ENCODE measurements around the gene AZU1. TPM values are rescaled to one million over a fixed set of nuclear protein-coding genes. Genes with fewer than 3 reads are reported as not detected.

Gene AZU1
- total RNA-seq, 4 donors from 2014 or later: not detected

DNA sequence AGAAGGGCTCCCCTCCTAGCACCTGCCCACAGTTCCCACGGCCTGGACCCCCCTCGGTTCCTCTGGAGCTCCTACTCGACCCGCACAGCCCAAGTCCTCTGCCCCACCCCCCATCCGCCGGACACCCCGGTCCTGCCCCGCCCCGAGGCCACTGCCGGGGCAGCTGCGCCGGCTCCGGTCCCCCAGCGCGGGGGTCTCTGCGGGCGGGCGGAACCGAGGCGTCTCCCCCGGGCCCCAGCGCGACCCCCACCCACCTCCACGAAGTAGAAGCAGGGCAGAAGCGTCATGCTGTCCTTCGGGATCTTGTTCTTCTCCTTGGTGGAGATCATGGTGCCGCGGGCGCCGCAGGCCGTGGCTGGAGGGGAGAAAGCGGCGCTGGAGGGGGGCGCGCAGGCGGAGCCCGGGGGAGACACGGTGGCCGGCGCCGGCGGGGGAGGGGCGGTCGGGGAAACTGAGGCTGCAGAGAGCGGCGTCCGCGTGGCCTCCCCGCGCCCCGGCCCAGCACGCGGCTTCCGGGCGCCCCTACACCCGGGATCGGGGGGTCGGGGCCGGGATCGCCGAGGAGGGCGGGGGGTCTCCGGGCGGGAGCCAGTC, 6.3 kb upstream of the AZU1 start:
- H3K9me3 ChIP-seq: no peaks in the 10 kb centered on the region
- no peaks in the 10 kb centered on the region for H3K36me3 ChIP-seq
- DNase-seq (no peak), ATAC-seq (no peak)
- no peak overlapping the region for H3K27ac ChIP-seq
- peak overlapping the region; percentile 6 to 38 (median 26) for H3K4me3 ChIP-seq
- in situ Hi-C loops (cut with MboI; ENCODE audit: low sequenced_read_pairs in 4 of 4) (no loop called here), intact Hi-C loops (cut with DNase I; ENCODE audit: low total_unique reads) (no loop called here)
- TF ChIP-seq, protein P1, sequence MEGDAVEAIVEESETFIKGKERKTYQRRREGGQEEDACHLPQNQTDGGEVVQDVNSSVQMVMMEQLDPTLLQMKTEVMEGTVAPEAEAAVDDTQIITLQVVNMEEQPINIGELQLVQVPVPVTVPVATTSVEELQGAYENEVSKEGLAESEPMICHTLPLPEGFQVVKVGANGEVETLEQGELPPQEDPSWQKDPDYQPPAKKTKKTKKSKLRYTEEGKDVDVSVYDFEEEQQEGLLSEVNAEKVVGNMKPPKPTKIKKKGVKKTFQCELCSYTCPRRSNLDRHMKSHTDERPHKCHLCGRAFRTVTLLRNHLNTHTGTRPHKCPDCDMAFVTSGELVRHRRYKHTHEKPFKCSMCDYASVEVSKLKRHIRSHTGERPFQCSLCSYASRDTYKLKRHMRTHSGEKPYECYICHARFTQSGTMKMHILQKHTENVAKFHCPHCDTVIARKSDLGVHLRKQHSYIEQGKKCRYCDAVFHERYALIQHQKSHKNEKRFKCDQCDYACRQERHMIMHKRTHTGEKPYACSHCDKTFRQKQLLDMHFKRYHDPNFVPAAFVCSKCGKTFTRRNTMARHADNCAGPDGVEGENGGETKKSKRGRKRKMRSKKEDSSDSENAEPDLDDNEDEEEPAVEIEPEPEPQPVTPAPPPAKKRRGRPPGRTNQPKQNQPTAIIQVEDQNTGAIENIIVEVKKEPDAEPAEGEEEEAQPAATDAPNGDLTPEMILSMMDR (IDR thresholded peaks at IDR 0.05 in 4 of 5, conservative IDR thresholded peaks at IDR 0.05 in 1 of 5): no peak
- no peak for TF ChIP-seq POLR2A (IDR thresholded peaks at IDR 0.05)
- H3K4me1 ChIP-seq: peaks cover 0 to 3% of the 10 kb centered on the region in 2 donors
- peaks cover 21 to 34% (median 29%) of the 10 kb centered on the region in 3 donors for H3K27me3 ChIP-seq

GRCh38 chr19:821825-822503, 5.7 kb upstream of the AZU1 start, which contains the start of gene PLPPR3:
Gene PLPPR3, minus strand, starts transcription at chr19:821955. Its CDS starts 396 bp downstream, at chr19:821559.
- no peaks in the 10 kb centered on the region for H3K9me3 ChIP-seq
- TF ChIP-seq POLR2A (IDR thresholded peaks at IDR 0.05): no peak
- TF ChIP-seq, protein P1 (IDR thresholded peaks at IDR 0.05 in 4 of 5, conservative IDR thresholded peaks at IDR 0.05 in 1 of 5): no peak
- H3K27me3 ChIP-seq: peaks cover 21 to 34% (median 29%) of the 10 kb centered on the region in 3 donors
- H3K36me3 ChIP-seq: no peaks in the 10 kb centered on the region
- ATAC-seq (no peak), DNase-seq (no peak)
- H3K4me1 ChIP-seq: peaks cover 0 to 3% of the 10 kb centered on the region in 2 donors
- H3K27ac ChIP-seq: no peak within 1 kb of the TSS
- H3K4me3 ChIP-seq: peak within 1 kb of the TSS; percentile 6 to 38 (median 26)
- in situ Hi-C loops (cut with MboI; ENCODE audit: low sequenced_read_pairs in 4 of 4) (no loop called here), intact Hi-C loops (cut with DNase I; ENCODE audit: low total_unique reads) (no loop called here)

GRCh38 chr19:823565-824121, 4.0 kb upstream of the AZU1 start:
- no peak overlapping the region for H3K4me3 ChIP-seq
- H3K27me3 ChIP-seq: peaks cover 26 to 42% (median 36%) of the 10 kb centered on the region in 3 donors
- no peaks in the 10 kb centered on the region for H3K9me3 ChIP-seq
- intact Hi-C loops (cut with DNase I; ENCODE audit: low total_unique reads): no loop called here
- peaks cover 0 to 3% of the 10 kb centered on the region in 2 donors for H3K4me1 ChIP-seq
- no peaks in the 10 kb centered on the region for H3K36me3 ChIP-seq
- DNase-seq (no peak), ATAC-seq (no peak)
- TF ChIP-seq POLR2A (IDR thresholded peaks at IDR 0.05): no peak
- TF ChIP-seq, protein P1 (IDR thresholded peaks at IDR 0.05 in 4 of 5, conservative IDR thresholded peaks at IDR 0.05 in 1 of 5): no peak
- no peak overlapping the region for H3K27ac ChIP-seq
- in situ Hi-C loops (cut with MboI; ENCODE audit: low sequenced_read_pairs in 4 of 4): no loop called here

- Histone ChIP-seq H3K27me3 (peaks cover 33 to 44% (median 42%) of the 10 kb centered on the region in 3 donors), H3K4me3 (no peak overlapping the region), H3K4me1 (peaks cover 0 to 3% of the 10 kb centered on the region in 2 donors), H3K9me3 (no peaks in the 10 kb centered on the region), H3K36me3 (no peaks in the 10 kb centered on the region), H3K27ac (no peak overlapping the region)
- no peak for DNase-seq
- intact Hi-C loops (cut with DNase I; ENCODE audit: low total_unique reads) (no loop called here), in situ Hi-C loops (cut with MboI; ENCODE audit: low sequenced_read_pairs in 4 of 4) (no loop called here)
- ATAC-seq: no peak
- no peak for TF ChIP-seq POLR2A (IDR thresholded peaks at IDR 0.05)
Measured at GRCh38 chr19:824885-825284, 2.8 kb upstream of the AZU1 start.

Measured in gastrocnemius medialis (tissue), 4 donors.